GDM1 (cell line): ENCODE results near the gene KCNQ5.
A peak's percentile ranks its signal among the peaks of the same experiment; 100 is the strongest.

Source experiments
- DNase-seq: peaks from one replicate; lab custom pipeline; 2025; lab: John Stamatoyannopoulos, UW

The KCNQ5 gene

GRCh38 chr6:73003302-73003701 is 381.4 kb downstream of the KCNQ5 start:
- DNase-seq: no peak

DNA sequence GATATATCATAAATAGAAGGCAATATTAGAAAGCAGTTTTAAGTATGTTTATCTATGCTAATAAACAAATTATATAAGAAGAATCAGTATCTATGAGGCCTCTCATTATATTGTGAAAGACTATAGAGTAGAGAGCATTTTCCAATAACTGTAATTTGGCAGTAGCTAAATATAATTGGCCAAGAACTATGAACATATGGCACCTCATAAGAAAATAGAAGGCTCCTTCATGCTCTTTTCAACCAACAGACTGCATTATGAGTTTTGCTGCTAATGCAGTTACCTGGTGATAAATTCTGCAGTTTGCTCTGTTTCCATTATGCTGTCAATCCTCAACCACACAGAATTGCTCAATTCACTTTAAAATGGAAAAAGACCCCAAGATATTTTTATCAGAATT is 382.4 kb downstream of the KCNQ5 start:
- DNase-seq: no peak

GRCh38 chr6:73004861-73005260 is 383.0 kb downstream of the KCNQ5 start:
- DNase-seq: no peak

DNA sequence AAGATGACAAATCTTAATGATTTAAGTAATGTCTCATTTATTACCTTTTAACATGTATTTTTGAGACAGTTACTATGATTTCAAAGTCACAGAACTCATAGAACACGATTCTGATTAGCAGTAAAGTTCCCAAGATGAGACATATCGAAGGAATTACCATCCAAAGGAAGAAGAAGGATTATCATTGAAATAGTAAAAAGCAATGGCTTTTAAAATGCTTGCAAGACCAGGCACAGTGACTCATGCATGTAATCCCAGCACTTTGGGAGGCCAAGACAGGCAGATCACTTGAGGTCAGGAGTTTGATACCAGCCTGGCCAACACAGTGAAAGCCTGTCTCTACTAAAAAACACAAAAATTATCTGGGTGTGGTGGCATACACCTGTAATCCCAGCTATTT is 384.3 kb downstream of the KCNQ5 start:
- no peak for DNase-seq

DNA sequence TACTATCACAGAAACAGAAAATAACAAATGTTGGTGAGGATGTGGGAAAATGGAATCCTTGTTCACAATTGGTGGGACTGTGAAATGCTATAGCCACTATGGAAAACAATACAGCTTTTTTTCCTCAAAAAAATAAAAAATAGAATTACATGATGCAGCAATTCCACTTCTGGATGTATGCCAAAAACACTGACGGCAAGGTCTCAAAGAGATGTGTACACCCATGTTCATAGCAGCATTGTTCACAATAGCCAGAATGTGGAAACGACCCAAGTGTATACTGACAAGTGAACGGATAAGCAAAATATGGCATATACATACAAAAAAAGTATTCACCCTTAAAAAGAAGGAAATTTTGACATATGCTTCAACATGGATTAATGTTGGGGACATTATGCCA is 390.1 kb downstream of the KCNQ5 start:
- no peak for DNase-seq

GRCh38 chr6:73017476-73017875 is 395.6 kb downstream of the KCNQ5 start:
- no peak for DNase-seq

- DNase-seq: no peak
Measured at GRCh38 chr6:73024598-73024997, 402.7 kb downstream of the KCNQ5 start.

GRCh38 chr6:73027691-73028090 is 405.8 kb downstream of the KCNQ5 start:
- DNase-seq: no peak

DNA sequence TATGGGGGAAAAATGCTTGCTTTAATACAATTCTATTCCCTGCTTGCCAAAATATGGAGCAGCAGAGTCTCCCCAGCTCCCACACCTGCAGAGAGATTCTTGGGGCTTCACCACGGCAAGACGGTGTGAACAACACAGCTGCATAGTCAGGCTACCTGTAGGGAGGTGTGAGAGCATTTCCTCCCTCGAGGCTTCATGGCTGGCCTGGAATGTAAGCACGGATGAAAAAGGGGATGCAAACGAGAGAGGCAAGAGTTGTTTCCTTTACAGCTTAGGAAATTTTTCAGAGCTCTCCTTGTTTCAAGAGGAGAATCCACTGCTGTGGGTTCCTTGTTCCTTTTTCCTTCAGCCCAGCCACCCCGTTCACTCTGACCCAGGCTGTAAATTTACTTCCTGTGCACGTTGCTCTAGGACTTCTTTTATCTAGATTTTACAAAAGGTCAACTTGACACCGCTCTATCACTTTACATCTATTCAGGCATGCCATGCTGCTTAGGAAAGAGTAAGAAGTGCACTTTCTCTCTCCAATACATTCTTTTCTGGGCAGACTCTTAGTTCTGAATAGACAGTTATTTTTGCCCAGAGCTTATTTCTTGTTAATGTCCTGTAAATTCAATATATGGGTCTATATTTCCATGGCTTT is 406.4 kb downstream of the KCNQ5 start:
- DNase-seq: peak; percentile 0

- no peak for DNase-seq
Measured at GRCh38 chr6:73028893-73029450, 407.1 kb downstream of the KCNQ5 start.

DNA sequence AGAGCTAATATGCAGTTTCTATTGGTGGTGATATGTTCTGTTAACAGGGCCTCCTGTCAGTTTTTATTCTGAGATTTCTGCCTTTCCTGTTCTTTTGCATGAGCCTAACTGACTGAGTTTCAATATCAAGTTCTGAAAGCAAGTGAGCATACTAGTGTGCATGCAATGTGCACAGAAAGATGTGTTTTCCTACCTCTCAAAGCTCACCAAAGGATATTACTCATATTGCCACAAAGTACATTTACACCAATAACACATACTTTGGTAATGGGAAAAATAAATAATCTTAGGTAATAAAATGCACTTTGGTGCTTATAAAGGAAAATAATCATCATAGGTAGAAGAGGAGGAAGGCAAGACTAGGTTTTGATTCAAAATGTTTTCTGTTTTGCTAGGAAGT is 408.4 kb downstream of the KCNQ5 start:
- no peak for DNase-seq

- no peak for DNase-seq
Measured at GRCh38 chr6:73030791-73031782, 409.2 kb downstream of the KCNQ5 start.

DNA sequence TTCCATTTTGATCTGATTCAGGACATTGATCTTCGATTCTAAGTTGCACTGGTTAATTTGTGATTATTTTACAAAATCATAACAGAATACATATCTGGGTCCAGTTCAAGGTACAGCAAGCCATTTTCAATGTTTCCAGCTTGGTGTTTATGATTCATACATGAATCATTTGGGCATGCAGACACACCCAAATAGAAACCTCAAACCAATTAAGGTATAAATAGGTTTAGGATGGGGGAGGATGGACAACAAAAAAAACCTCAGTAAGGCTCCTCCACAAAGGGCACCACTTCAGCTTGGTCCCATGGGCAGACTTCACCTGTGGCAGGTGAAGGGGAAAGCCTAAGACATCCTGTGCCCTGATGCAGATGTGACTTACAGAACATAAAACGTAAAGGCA is 410.7 kb downstream of the KCNQ5 start:
- no peak for DNase-seq

GRCh38 chr6:73036689-73037088 is 414.8 kb downstream of the KCNQ5 start:
- DNase-seq: no peak

DNA sequence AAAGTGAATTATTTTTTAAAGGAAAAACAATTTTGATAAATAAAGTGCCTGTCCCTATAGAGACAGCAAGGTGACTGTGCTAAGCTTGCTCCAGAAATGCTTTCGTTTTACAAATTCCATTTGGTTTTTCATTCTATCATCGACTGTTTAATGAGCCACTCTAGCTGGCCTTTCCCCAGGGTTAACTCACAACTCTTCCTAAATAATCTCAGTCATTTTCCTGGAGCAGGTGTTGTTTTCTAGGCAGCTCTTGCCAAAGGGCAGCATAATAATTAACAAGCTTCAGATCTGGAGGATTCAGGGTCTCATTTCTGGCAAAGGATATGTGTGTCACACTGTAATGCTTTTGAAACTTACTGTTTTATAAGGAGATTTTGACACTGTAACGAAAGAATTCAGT is 419.2 kb downstream of the KCNQ5 start:
- DNase-seq: no peak

DNA sequence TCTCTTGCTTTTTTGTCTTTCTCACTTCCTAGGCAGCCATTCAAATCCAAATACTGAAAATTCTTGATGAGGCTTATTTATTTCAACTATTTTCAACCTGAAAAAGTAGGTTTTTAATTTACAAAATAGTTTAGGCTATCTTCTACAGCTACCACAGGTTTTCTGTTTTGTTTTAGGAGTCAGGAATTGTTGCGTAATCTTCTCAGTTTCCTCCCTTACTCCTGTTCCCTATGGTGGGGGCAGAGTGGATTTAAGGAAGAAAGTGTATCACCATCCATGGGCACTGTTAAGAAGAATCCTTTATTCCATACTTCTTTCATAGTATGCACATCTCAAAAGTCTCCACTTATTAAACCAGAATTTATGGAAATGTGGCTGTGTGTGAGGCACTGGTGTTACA is 421.0 kb downstream of the KCNQ5 start:
- DNase-seq: no peak

DNA sequence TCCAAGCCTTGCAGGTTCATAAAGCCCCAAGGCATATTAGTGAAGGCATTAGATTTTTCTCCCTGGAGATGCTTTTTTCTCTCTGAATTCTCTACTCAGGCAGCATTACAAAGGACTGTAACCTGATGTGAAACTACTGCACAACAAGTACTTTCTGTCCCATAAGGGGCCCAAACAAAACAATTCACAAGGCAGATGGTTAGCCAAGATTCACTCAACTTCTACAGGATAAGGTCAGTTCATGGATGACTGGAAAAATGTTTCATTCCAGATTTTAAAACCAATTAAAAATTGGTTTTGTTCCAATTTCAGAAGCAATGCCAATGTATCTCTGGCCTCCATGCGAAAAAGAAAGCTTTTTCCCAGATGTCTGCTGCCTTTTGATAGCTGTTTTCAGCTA is 421.6 kb downstream of the KCNQ5 start:
- no peak for DNase-seq

DNA sequence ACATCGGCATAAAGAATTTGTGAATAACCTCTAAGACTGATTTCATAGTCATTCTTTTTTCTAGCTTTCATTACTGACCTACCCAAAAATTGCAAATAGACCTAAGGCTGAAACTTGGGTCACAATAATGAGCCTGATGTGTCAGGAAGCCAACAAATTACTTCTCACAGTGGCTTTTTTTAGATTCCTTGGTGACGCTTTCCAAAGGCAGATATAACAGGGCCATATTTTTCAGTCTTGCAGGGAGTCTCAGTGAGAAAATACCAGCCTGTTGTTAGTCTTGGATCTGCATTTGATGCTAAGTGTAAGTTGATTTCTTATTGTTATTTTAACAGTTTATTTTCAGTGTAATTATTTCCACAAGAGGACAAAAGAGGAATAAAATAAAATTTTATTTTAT is 423.7 kb downstream of the KCNQ5 start:
- DNase-seq: no peak

DNA sequence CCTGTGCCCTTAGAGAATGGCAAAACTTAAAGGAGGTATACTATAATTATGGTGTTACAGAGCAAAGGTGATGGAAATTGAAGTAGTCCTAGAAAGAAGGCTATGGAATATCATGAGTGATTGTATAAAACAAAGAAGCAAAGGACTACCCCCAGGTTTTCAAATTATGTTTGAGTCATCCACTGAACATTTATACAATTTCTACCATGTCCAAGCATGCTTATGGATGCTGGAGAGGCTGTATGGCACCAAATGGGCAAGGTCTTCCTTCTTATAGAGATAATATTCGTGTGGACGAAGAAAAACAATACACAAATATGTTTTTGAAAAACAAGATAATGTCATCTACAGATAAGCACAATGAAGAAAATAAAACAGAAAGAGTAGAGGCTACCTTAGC is 425.9 kb downstream of the KCNQ5 start:
- DNase-seq: no peak

GRCh38 chr6:73049971-73050594 is 428.2 kb downstream of the KCNQ5 start:
- no peak for DNase-seq

GRCh38 chr6:73050706-73051105 is 428.8 kb downstream of the KCNQ5 start:
- no peak for DNase-seq

GRCh38 chr6:73051147-73051546 is 429.3 kb downstream of the KCNQ5 start:
- no peak for DNase-seq

GRCh38 chr6:73054958-73055357 is 433.1 kb downstream of the KCNQ5 start:
- DNase-seq: no peak
